K562 (cell line): Measurements from ENCODE around the gene RGS3. TPM values are rescaled to one million over a fixed set of nuclear protein-coding genes. Genes with fewer than 3 reads are reported as not detected.

Source experiments
- ATAC-seq: fragments of 200-7000 bp; cut with Tn5 transposase; 3 replicates; pipeline ENCODE4 v1.9.1; 2020; ENCODE audit warnings: moderate library complexity
- BruUV-seq: library from RNA; stranded (reverse); fragments of 400-500 nt; replicated peaks from 2 replicates; lab custom pipeline; 2021; lab: Mats Ljungman, UMichigan
- CTCF ChIA-PET: fragments of 300-600 bp; formaldehyde crosslinking; extraction: SDS; loops from one replicate; lab custom pipeline; 2021; ENCODE audit warnings: low intra/inter-chr PET ratio; lab: Yijun Ruan, JAX
- POLR2A ChIA-PET: fragments of 300-600, 350-650 bp; sonication (Branson Sonifier 250); formaldehyde crosslinking; extraction: SDS; loops from one replicate; lab custom pipeline; 2021; ENCODE audit warnings: antibody characterized with exemption, inconsistent platforms; lab: Yijun Ruan, JAX
- DNase-seq, 4 experiments: peaks; one replicate each; pipeline versions ENCODE4 v3.0.0 to v3.0.0-alpha.2; 2011 to 2018; ENCODE audit warnings: low spot score in 3 of 4, mixed read lengths in 3 of 4; ENCODE audit errors: extremely low read depth in 1 of 4
- FAIRE-seq: peaks from 2 replicates; lab custom pipeline; 2011; peaks lifted over from hg19 to GRCh38; lab: Jason Lieb, UNC
- H2AFZ ChIP-seq: 2 replicates; pipeline ENCODE4 v1.6.0; 2011; ENCODE audit warnings: low read depth, low read length, control low read depth, inconsistent platforms
- H3K27ac ChIP-seq: fragments of 200-600 bp; 3 replicates; pipeline ENCODE4 v1.8.0; 2011; ENCODE audit warnings: low read depth, mild to moderate bottlenecking, control low read depth, inconsistent platforms, low read length, moderate library complexity, mixed read lengths; ENCODE audit errors: extremely low read depth
- H3K27me3 ChIP-seq, 2 experiments: fragments of 300-600 bp in 1 of 2; 2 replicates in 1 of 2; 3 replicates in 1 of 2; pipeline versions ENCODE4 v1.6.0 to v1.8.0; 2011; ENCODE audit warnings: inconsistent platforms in 2 of 2, low read length in 2 of 2, mild to moderate bottlenecking in 1 of 2, mixed read lengths in 1 of 2, moderate library complexity in 1 of 2; ENCODE audit not compliant: control insufficient read depth in 2 of 2, insufficient read depth in 2 of 2
- H3K36me3 ChIP-seq: fragments of 300-600 bp; 3 replicates; pipeline ENCODE4 v1.8.0; 2011; ENCODE audit warnings: mild to moderate bottlenecking, low read length, inconsistent platforms; ENCODE audit not compliant: control insufficient read depth, insufficient read depth
- H3K4me1 ChIP-seq, 2 experiments: fragments of 200-600 bp in 1 of 2; replicated peaks in 1 of 2; 2 replicates in 1 of 2; 3 replicates in 1 of 2; pipeline versions ENCODE4 v1.5.1 to v1.8.0; 2011; ENCODE audit warnings: inconsistent platforms in 2 of 2, low read length in 2 of 2, mild to moderate bottlenecking in 1 of 2, mixed read lengths in 1 of 2, moderate library complexity in 1 of 2; ENCODE audit not compliant: control insufficient read depth in 2 of 2, insufficient read depth in 2 of 2
- H3K4me2 ChIP-seq: 2 replicates; pipeline ENCODE4 v1.6.1; 2011; ENCODE audit warnings: low read length, control low read depth, inconsistent platforms, mixed read lengths; ENCODE audit not compliant: insufficient read depth
- H3K4me3 ChIP-seq: fragments of 200-600 bp; sonication (generic), shearing (Covaris generic); 2 replicates; pipeline ENCODE4 v1.5.1; 2016; ENCODE audit warnings: control low read depth, inconsistent platforms
- H3K79me2 ChIP-seq: fragments of 200-600 bp; 3 replicates; pipeline ENCODE4 v1.8.0; 2011; ENCODE audit warnings: low read length, inconsistent platforms; ENCODE audit not compliant: control insufficient read depth, insufficient read depth
- H3K9ac ChIP-seq, 2 experiments: 2 replicates each; pipeline versions ENCODE4 v1.6.0 to v1.6.1; 2011; ENCODE audit warnings: low read depth in 2 of 2, low read length in 2 of 2, control low read depth in 1 of 2, inconsistent platforms in 1 of 2, mild to moderate bottlenecking in 1 of 2, mixed read lengths in 1 of 2; ENCODE audit not compliant: insufficient read depth in 1 of 2
- H3K9me1 ChIP-seq: one replicate; pipeline ENCODE4 v1.6.0; 2011; ENCODE audit warnings: inconsistent platforms, mild to moderate bottlenecking, low read length, moderate library complexity; ENCODE audit not compliant: control insufficient read depth, insufficient read depth
- H3K9me3 ChIP-seq: replicated peaks from 2 replicates; pipeline ENCODE4 v1.5.1; 2011; ENCODE audit warnings: low read depth, low read length, inconsistent platforms; ENCODE audit not compliant: control insufficient read depth, insufficient read depth
- H4K20me1 ChIP-seq: replicated peaks from 2 replicates; pipeline ENCODE4 v1.6.1; 2011; ENCODE audit warnings: low read length, inconsistent platforms, mixed read lengths; ENCODE audit not compliant: control insufficient read depth, insufficient read depth
- ATF7 ChIP-seq: fragments of 450-650 bp; IDR thresholded peaks from 2 replicates; pipeline ENCODE4 v1.7.1; 2014; ENCODE audit warnings: mild to moderate bottlenecking, moderate library complexity
- CEBPB ChIP-seq: fragments of 450-650 bp; IDR thresholded peaks from 2 replicates; pipeline ENCODE4 v1.6.1; 2016; ENCODE audit warnings: missing genetic modification characterization, missing compliant biosample characterization
- CREB5 ChIP-seq: fragments of 250-450 bp; sonication (Bioruptor Pico); IDR thresholded peaks from 2 replicates; pipeline ENCODE4 v1.5.0; 2020; ENCODE audit warnings: mild to moderate bottlenecking
- MTA3 ChIP-seq: fragments of 450-650 bp; formaldehyde crosslinking; IDR thresholded peaks from 2 replicates; pipeline ENCODE4 v1.6.1; 2017; ENCODE audit warnings: mild to moderate bottlenecking, borderline replicate concordance
- TARDBP ChIP-seq: fragments of 450-650 bp; IDR thresholded peaks from 2 replicates; pipeline ENCODE4 v1.6.1; 2016
- ZBTB17 ChIP-seq: fragments of 450-650 bp; formaldehyde crosslinking; IDR thresholded peaks from 2 replicates; pipeline ENCODE4 v1.4.0; 2020; ENCODE audit warnings: mild to moderate bottlenecking
- ZHX1 ChIP-seq: fragments of 150-350 bp; conservative IDR thresholded peaks from 2 replicates; pipeline ENCODE4 v1.6.1; 2014; ENCODE audit warnings: low read length
- ZNF766 ChIP-seq: fragments of 200-800 bp; sonication (Bioruptor generic); conservative IDR thresholded peaks from 2 replicates; pipeline ENCODE4 v1.6.1; 2016; ENCODE audit warnings: missing genetic modification characterization, missing compliant biosample characterization
- whole genome bisulfite sequencing: fragments of 100-300 bp; shearing (Covaris generic); methylation state at CpG from one replicate; pipeline ENCODE4 v1.1.6; 2016; ENCODE audit warnings: low coverage, mixed read lengths; ENCODE audit not compliant: insufficient coverage; ENCODE audit errors: missing lambda C conversion rate; 5-methylcytosine and 5-hydroxymethylcytosine counted together
- in situ Hi-C: fragments of 300-500 bp; cut with MboI; formaldehyde crosslinking; loops from 4 replicates; pipeline ENCODE4 v1.15.0; 2018; ENCODE audit warnings: inconsistent platforms, mixed read lengths
- intact Hi-C: fragments of 100-400 bp; cut with micrococcal nuclease; formaldehyde crosslinking; loops from 2 replicates; pipeline ENCODE4 v1.14.2; 2022
- polyA plus RNA-seq, 8 experiments: library from polyadenylated mRNA; depleted of rRNA in 4 of 8; stranded (reverse) in 5 of 8; unstranded in 3 of 8; fragments of >200 nt; fragmentation: Nextera tagmentation in 2 of 8; fragmentation: Illumina TruSeq in 1 of 8; extraction: Ambion mirVana in 2 of 8; extraction: Trizol in 1 of 8; gene quantifications; 2 replicates each; pipeline versions ENCODE4 v1.2.1 to v1.2.3, GENCODE V29; 2011 to 2014; ENCODE audit warnings: inconsistent platforms in 1 of 8, missing spikeins in 1 of 8
- total RNA-seq, 7 experiments: library from RNA; depleted of rRNA in 6 of 7; stranded (reverse); fragments of >200 nt in 6 of 7; fragmentation: Illumina TruSeq in 2 of 7; extraction: Trizol in 2 of 7; gene quantifications; 2 replicates each; pipeline versions ENCODE4 v1.2.1 to v1.2.3, GENCODE V29; 2011 to 2021; ENCODE audit warnings: low replicate concordance in 1 of 7
- TF ChIP-seq, protein P1 (sequence below): fragments of 450-650 bp; IDR thresholded peaks from 2 replicates; pipeline ENCODE4 v1.6.1; 2017; ENCODE audit warnings: mild to moderate bottlenecking, moderate library complexity

Gene RGS3
- total and polyA plus RNA-seq, 9 of the 15 experiments (the other 6 are each of a cell fraction or from before 2014, with no cell fraction given) = 0.08 to 2.9 (median 0.95) TPM

GRCh38 chr9:113585085-113585442, 121.5 kb downstream of the RGS3 start:
- in situ Hi-C loops = loop anchor here (5.0 kb wide), 1 partner anchor 138 kb away; no protein-coding TSS in a partner anchor
- 56% methylated on average over 4 of the region's 4 CpGs for WGBS
- Histone ChIP-seq H3K4me2 (no peak overlapping the region), H3K79me2 (no peaks in the 10 kb centered on the region), H3K9me3 (no peaks in the 10 kb centered on the region), H3K27me3 (no peaks in the 10 kb centered on the region), H3K9me1 (no peaks in the 10 kb centered on the region), H3K9ac (no peak overlapping the region), H2AFZ (no peak overlapping the region), H3K27ac (no peak overlapping the region), H4K20me1 (no peaks in the 10 kb centered on the region), H3K4me3 (no peak overlapping the region), H3K4me1 (peaks cover 0 to 11% of the 10 kb centered on the region in 2 experiments; a peak in 2 of 5 replicates), H3K36me3 (no peaks in the 10 kb centered on the region)
- TF ChIP-seq CEBPB (tag) (peak; percentile 26; the same call in 1 of the 2 replicates), ATF7 (no peak)
- DNase-seq (no peak), ATAC-seq (no peak), FAIRE-seq (no peak)
- BruUV-seq = no TSS peak
- ChIA-PET CTCF (no interaction called here), POLR2A (interaction anchor here (0.8 to 1.2 kb wide), 3 partner anchors 10 to 28 kb away, joined by 3 to 4 read pairs (median 3); no protein-coding TSS in a partner anchor)
- intact Hi-C loops = no loop called here

GRCh38 chr9:113585555-113585954, 122.0 kb downstream of the RGS3 start:
- intact Hi-C loops = no loop called here
- 47% methylated on average over 2 of the region's 2 CpGs for WGBS
- in situ Hi-C loops = loop anchor here (5.0 kb wide), 1 partner anchor 138 kb away; no protein-coding TSS in a partner anchor
- Histone ChIP-seq H3K9ac (no peak overlapping the region; a peak in 1 of 4 replicates), H3K27me3 (no peaks in the 10 kb centered on the region), H3K4me1 (peaks cover 0 to 11% of the 10 kb centered on the region in 2 experiments; a peak in 2 of 5 replicates), H3K36me3 (no peaks in the 10 kb centered on the region), H2AFZ (no peak overlapping the region), H4K20me1 (no peaks in the 10 kb centered on the region), H3K9me1 (no peaks in the 10 kb centered on the region), H3K4me2 (no peak overlapping the region), H3K79me2 (no peaks in the 10 kb centered on the region), H3K27ac (no peak overlapping the region), H3K9me3 (no peaks in the 10 kb centered on the region), H3K4me3 (no peak overlapping the region)
- FAIRE-seq = peak; percentile 54
- DNase-seq = no peak
- CTCF ChIA-PET = interaction anchor here (0.7 kb wide), 1 partner anchor 138 kb away, joined by 5 read pairs; no protein-coding TSS in a partner anchor
- no TSS peak for BruUV-seq
- ATAC-seq = no peak
- POLR2A ChIA-PET = interaction anchor here (0.8 to 1.2 kb wide), 2 partner anchors 13 to 28 kb away, joined by 3 to 4 read pairs; no protein-coding TSS in a partner anchor
- TF ChIP-seq, protein P1, sequence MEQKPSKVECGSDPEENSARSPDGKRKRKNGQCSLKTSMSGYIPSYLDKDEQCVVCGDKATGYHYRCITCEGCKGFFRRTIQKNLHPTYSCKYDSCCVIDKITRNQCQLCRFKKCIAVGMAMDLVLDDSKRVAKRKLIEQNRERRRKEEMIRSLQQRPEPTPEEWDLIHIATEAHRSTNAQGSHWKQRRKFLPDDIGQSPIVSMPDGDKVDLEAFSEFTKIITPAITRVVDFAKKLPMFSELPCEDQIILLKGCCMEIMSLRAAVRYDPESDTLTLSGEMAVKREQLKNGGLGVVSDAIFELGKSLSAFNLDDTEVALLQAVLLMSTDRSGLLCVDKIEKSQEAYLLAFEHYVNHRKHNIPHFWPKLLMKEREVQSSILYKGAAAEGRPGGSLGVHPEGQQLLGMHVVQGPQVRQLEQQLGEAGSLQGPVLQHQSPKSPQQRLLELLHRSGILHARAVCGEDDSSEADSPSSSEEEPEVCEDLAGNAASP = no peak
- TF ChIP-seq ZBTB17 = peak; percentile 66
- TF ChIP-seq TARDBP = no peak
- no peak for TF ChIP-seq ZNF766 (CRISPR knock-in tag)
- TF ChIP-seq MTA3 = no peak
- no peak for TF ChIP-seq ZHX1
- TF ChIP-seq CREB5 (CRISPR knock-in tag) = no peak
